Raji (cell line): ENCODE measurements around the gene PSD.

Experiments
- POLR2A ChIP-seq: IDR thresholded peaks from 2 replicates; pipeline ENCODE4 v1.6.1; 2011; ENCODE audit warnings: low read depth, low read length, control low read depth; ENCODE audit not compliant: insufficient read depth

The PSD gene

GRCh38 chr10:102418622-102419268 is at the start of gene PSD:
PSD (minus strand) TSS chr10:102418785; CDS start chr10:102417038, 1,747 bp downstream.
- no peak for TF ChIP-seq POLR2A

DNA sequence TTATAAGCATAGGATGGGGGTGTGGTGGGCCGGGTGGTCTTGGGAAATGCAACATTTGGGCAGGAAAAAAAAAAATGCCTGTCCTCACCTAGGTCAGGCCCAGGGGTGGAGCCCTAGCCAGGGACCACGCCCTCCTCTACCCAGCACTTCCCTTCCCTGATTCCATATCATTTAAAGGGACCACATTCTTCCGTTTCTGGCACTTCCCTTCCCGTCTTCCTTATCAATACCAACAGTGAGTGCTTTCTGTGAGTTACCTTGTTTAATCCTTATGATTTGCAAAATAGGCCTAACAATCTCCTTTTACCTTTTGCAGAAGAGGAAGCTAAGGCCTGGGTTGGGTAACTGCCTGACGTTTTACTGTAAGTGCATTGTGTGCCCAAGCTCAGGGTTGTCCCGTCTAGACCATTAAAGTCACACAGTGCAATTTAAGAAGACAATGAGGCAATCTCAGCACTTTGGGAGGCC is 49.4 kb upstream of the PSD start:
- TF ChIP-seq POLR2A: no peak

DNA sequence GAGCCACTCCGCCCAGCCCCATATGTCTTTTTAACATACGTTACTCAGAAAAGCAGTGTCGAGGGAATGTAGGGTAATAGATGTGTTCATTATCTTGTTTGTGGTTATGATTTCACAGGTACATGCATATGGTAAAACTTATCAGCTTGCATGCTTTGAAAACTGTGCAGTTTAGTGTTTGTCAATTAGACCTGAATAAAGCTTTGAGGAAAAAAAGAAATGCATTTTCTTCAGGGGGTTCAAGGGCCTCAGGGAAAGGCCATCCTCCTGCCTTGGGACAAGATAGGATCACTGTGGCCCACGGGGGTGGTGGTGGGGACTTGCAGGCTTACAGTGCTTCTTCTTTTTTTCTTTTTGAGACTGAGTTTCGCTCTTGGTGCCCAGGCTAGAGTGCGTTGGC is 48.7 kb upstream of the PSD start:
- no peak for TF ChIP-seq POLR2A

DNA sequence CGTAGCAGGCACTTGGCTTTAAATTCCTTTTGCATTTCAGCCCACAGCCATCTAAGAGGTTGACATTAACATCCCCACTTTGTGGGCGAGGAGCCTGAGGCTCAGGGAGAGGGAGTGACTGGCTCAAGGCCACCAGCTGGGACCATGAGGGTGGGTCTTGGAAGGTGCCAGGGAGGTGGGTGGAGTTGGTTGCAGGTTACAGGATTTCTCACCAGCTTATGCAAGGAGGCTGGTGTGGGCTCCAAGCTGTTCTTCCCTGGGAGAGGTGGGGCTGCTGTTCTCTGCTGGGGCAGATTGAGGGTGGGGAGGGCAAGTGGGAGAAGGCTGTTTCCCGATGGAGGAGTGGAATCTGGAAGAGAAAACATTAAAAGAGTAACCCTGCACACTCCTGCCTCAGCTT is 46.9 kb upstream of the PSD start:
- TF ChIP-seq POLR2A: no peak

- TF ChIP-seq POLR2A: no peak
These were observed 45.4 kb upstream of the PSD start for GRCh38 chr10:102463983-102464382.

DNA sequence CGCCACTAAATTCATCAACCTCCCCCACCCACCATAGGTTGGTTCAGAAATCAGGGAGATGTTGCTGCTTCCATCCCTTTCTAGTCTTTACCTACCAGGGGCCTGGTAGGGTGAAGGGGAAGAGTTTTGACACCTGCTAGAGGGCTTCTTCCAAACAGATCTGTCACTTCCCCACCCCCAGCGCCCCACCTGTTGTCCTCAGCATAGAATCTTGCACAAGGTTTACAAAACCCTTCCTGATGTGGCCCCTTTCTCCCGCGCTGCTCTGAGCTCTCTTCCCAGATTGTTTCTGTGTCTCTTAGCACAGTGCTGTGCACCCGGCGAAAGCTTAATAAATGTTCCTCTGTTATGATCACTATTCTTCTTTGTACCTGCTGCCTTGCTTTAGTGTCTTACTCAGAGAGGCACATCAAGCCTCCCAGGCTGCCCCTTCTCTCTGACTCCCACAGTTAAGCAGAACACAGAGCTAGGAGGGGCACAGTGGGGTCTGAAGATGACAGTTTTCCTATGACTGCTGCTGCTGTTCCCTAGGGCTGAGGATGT is 44.0 kb upstream of the PSD start:
- TF ChIP-seq POLR2A: no peak

DNA sequence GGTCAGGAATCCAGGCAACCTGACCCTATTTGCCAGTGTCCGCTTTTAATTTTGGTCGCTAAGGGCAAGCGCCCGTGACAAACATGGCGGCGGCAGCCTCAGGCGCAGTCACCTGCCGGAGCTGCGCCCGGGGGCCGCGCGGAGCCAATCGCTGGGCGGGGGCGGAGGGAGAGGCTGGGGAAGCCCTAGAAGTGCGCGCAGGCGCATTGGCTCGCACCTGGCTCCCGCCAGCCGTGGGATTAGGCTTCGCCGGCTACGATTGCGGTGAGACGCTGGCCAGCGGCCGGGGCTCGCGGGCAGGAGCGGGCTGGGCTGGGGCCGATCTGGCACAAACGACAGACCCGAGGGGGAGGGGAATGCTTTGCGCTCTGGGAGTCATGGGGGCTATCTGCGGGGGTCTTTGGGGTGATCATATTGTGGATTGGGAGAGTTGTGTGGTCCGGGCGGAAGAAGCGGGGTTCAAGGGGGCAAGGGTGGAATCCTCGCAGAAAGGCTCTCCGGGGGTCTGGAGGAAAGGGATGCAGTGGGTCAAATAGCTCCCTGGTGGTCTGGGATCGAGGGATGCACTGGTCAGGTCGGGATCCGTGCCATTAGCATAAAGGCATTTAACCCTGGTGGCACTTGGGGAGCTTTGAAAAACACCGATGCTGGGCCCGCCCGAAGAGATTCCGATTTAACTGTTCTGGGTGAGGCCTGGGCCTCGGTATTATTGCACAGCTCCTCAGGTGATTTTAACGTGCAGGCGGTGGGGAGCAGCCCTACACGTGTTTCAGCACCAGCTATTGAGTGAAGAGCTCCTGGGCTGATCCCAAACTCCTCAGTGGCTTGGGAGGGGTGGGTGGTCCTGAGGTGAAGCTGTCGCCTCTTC is 42.8 kb upstream of the PSD start:
- TF ChIP-seq POLR2A: peak; percentile 66

DNA sequence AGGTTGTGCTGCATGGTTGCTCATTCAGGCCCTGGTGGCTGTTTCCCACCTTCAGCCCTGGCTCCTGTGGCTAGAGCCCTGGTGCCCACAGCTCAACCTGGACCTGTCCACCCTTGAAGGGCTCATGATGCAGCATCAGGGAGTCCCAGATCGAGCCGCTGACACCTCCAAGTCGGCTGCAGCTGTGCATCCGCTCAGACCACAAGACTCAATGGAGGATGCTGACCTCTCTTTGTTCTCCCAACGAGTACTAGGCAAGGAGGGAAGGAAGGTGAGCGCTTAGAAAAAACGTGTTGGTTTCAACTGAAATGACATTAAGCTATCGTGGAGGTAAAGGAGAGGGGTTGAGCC is 42.2 kb upstream of the PSD start:
- no peak for TF ChIP-seq POLR2A

GRCh38 chr10:102458656-102459055 is 40.1 kb upstream of the PSD start:
- no peak for TF ChIP-seq POLR2A

DNA sequence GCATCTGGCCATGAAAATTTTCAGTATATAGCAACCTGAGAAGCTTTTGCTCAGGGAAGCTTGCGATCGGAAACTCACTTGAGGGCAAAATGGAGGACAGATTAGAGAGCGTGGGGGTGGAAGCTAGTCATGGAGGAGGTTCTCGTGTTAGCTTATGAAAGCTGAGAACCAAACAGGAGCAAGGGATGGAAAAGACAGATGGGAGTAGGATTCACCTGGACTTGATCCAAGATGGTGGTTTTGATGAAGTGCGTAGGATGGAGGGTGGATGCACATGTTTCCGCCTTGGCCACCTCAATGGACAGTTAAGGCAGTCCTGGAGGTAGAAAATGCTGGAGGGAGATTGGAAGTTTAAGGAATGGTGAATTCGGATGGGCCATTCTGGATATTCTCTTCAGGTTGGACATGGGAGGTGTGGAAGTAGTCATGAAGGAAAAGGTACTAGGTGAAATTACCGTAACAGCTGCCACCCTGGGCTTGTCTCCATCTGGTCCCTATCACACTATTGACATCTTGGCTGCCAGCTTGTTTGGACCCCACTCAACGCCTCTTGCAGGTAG is 39.1 kb upstream of the PSD start:
- TF ChIP-seq POLR2A: no peak

GRCh38 chr10:102455893-102456471 is 37.4 kb upstream of the PSD start:
- TF ChIP-seq POLR2A: no peak

DNA sequence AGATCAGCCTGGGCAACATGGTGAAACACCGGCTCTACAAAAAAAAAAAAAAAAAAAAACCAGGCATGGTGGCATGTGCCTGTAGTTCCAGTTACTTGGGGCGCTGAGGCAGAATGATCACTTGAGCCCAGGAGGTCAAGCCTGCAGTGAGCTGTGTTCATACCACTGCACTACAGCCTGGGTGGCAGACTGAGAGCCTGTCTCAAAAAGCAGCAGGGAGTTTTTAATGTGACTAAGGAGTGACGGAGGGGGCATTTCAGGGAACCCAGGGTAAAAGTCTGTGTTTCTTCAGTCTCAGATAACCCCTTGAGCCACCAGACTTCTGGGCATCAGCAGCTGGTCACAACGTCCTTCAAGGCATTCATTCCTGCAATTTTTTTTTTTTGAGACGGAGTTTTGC is 34.9 kb upstream of the PSD start:
- TF ChIP-seq POLR2A: no peak

DNA sequence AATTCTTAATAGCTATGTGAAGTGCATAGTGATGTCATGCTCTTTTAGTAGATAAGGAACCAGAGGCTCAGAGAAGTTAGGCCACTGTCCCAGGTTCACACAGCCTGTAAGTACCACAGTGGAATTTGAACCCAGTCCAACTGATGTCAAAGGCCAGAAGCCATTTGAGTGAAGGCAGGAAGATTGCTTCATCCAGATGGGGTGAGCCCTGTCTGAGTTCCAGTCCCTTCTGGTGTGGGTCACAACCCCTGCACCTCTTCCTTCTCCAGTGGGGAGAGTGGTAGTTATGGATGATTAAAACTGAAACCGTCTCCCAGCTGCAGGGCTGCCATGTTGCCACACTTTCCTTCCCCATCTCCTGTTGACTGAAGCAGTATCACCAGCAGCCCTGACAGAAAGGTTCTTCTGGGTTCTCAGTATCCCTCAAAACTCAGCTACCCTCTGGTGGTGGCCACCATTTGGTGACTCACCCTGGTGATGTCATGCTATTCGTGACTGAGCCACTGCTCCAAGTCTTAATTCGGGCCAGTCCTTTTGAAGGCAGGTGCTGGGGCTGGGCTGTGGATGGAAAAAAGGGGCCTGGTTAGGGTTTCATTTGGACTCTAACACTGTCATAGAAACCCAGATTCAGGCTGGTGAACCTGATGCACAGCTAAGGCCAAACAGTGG is 34.2 kb upstream of the PSD start:
- TF ChIP-seq POLR2A: 0 out of 2 replicates have a peak, but pooled peaks have one; percentile 12

DNA sequence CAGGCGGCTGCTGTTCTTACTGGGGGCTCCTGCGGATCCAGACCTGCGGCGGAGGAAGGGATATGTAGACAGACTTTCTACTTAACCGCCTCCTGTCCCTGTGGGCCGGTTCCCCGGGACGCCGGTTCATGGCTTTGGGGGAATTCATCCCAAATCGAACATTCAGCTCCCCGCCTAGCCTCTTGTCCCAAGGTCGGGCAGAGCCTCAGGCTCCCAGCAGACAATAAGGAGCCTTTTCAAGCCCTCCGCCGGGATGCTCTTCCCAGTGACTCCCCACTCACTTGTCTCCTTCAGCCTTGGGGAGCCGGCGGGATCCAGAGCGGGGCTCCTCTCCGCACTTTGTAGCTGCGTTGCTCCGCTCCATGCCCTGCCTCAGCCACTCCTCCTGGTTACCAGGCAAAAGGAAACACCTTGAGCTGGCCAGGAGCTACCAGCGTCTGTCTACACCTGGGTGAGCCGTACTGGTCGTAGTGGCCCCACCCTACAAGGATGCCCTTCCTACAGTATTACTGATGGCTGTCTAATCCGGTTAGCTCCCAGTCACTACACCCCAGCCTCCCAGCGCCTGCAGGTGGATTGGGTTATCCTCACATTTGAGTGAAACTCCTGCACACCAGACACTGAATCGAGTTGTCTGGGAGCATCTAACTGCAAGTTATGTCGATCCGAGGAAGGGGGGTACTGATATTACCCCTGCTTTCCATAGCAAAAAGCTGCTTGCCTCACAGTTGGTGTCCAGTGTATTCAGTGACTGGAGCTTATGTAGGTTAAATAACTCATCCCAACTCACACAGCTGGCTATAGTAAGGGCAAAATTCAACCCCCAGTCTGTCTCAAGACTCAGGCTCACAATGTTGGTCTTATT is 32.8 kb upstream of the PSD start, which contains the start of gene C10orf95:
Gene C10orf95, minus strand, starts transcription at position 439 of the 865 bp plus-strand sequence. CDS start 450 bp downstream, outside the sequence.
- peak; percentile 44; the same call in 1 of the 2 replicates for TF ChIP-seq POLR2A
